WTC11 (cell line): ENCODE data around the gene MYL6B. TPM values are rescaled to one million over a fixed set of nuclear protein-coding genes. Genes with fewer than 3 reads are reported as not detected.

Experiments used
- ATAC-seq: fragments of 200-7000 bp; cut with Tn5 transposase; 2 replicates; pipeline ENCODE4 v1.10.0; 2021; ENCODE audit warnings: mild to moderate bottlenecking, moderate library complexity
- CTCF ChIA-PET: fragments of 300-600 bp; sonication (Branson Sonifier 250); formaldehyde crosslinking; loops from one replicate; lab custom pipeline; 2021; ENCODE audit warnings: antibody characterized with exemption; lab: Charles Lee
- POLR2A ChIA-PET: fragments of 350-600 bp; sonication (Branson Sonifier 250); formaldehyde crosslinking; loops from one replicate; lab custom pipeline; 2021; ENCODE audit warnings: antibody characterized with exemption; lab: Charles Lee
- DNase-seq: peaks from one replicate; pipeline ENCODE4 v3.0.0; 2021; ENCODE audit warnings: low spot score
- H3K27ac Mint-ChIP-seq: 2 replicates; pipeline ENCODE4 v1.8.0; 2021; ENCODE audit warnings: mixed read lengths
- H3K27me3 Mint-ChIP-seq: 2 replicates; pipeline ENCODE4 v1.8.0; 2021; ENCODE audit warnings: low read depth, mild to moderate bottlenecking, moderate library complexity, mixed read lengths
- H3K36me3 Mint-ChIP-seq: 2 replicates; pipeline ENCODE4 v1.8.0; 2021; ENCODE audit warnings: mixed read lengths
- H3K4me1 Mint-ChIP-seq: 2 replicates; pipeline ENCODE4 v1.8.0; 2022; ENCODE audit warnings: mixed read lengths
- H3K4me3 Mint-ChIP-seq: 2 replicates; pipeline ENCODE4 v1.8.0; 2021; ENCODE audit warnings: mild to moderate bottlenecking, moderate library complexity, mixed read lengths
- H3K9me3 Mint-ChIP-seq: 2 replicates; pipeline ENCODE4 v1.8.0; 2021; ENCODE audit warnings: mixed read lengths
- AR ChIP-seq: fragments of 250-450 bp; sonication (Bioruptor Pico); IDR thresholded peaks from 2 replicates; pipeline ENCODE4 v1.9.0; 2021; ENCODE audit warnings: mild to moderate bottlenecking
- ELF4 ChIP-seq: sonication (generic); formaldehyde crosslinking; IDR thresholded peaks from 2 replicates; pipeline ENCODE4 v1.8.1; 2022; ENCODE audit warnings: low read depth, mild to moderate bottlenecking, moderate library complexity, missing genetic modification reagents
- EMX1 ChIP-seq: fragments of 250-450 bp; sonication (Bioruptor Pico); IDR thresholded peaks from 2 replicates; pipeline ENCODE4 v1.8.0; 2021; ENCODE audit warnings: mild to moderate bottlenecking
- IRF1 ChIP-seq: sonication (generic); formaldehyde crosslinking; IDR thresholded peaks from 2 replicates; pipeline ENCODE4 v1.8.0; 2023; ENCODE audit warnings: missing genetic modification reagents
- NFE2L1 ChIP-seq: sonication (generic); formaldehyde crosslinking; IDR thresholded peaks from 2 replicates; pipeline ENCODE4 v1.8.1; 2023; ENCODE audit warnings: missing genetic modification reagents
- SMAD3 ChIP-seq: sonication (generic); formaldehyde crosslinking; IDR thresholded peaks from 2 replicates; pipeline ENCODE4 v1.8.0; 2022; ENCODE audit warnings: missing genetic modification reagents, mild to moderate bottlenecking, borderline replicate concordance
- ZBTB21 ChIP-seq: sonication (generic); formaldehyde crosslinking; IDR thresholded peaks from 2 replicates; pipeline ENCODE4 v1.8.1; 2023; ENCODE audit warnings: mild to moderate bottlenecking, missing genetic modification reagents, borderline replicate concordance
- total RNA-seq: library from RNA; stranded (reverse); gene quantifications from 3 replicates; pipeline ENCODE4 v1.2.3, GENCODE V29; 2021
- TF ChIP-seq, protein P1 (sequence below): sonication (generic); formaldehyde crosslinking; IDR thresholded peaks from 2 replicates; pipeline ENCODE4 v1.8.1; 2022; ENCODE audit warnings: low read depth, missing genetic modification reagents, borderline replicate concordance
- TF ChIP-seq, protein P2 (sequence below): sonication (generic); formaldehyde crosslinking; IDR thresholded peaks from 2 replicates; pipeline ENCODE4 v1.8.0; 2022; ENCODE audit warnings: mild to moderate bottlenecking, missing genetic modification reagents
- TF ChIP-seq, protein P3 (sequence below): fragments of 250-450 bp; sonication (Bioruptor Pico); IDR thresholded peaks from 2 replicates; pipeline ENCODE4 v1.8.0; 2021; ENCODE audit warnings: mild to moderate bottlenecking

MYL6B gene
- total RNA-seq, 1 experiment from 2014 or later, result 173 TPM

GRCh38 chr12:56160193-56160763 is 7.9 kb downstream of the MYL6B start:
- Mint-ChIP-seq H3K27me3 (no peaks in the 10 kb centered on the region), H3K4me3 (peak overlapping the region; percentile 96), H3K9me3 (no peaks in the 10 kb centered on the region), H3K36me3 (peaks cover 63% of the 10 kb centered on the region), H3K4me1 (peaks cover 49% of the 10 kb centered on the region), H3K27ac (peak overlapping the region; percentile 92)
- DNase-seq, result no peak
- ATAC-seq, result peak; percentile 0; the same call in 1 of the 2 replicates
- CTCF ChIA-PET, result interaction anchor here (1.2 to 3.4 kb wide), 6 partner anchors 9 to 47 kb away, joined by 3 to 20 read pairs (median 6); partner anchors contain the start of genes MYL6B, SMARCC2 and ZC3H10
- no peak for TF ChIP-seq AR (CRISPR knock-in tag)
- TF ChIP-seq, protein P1, sequence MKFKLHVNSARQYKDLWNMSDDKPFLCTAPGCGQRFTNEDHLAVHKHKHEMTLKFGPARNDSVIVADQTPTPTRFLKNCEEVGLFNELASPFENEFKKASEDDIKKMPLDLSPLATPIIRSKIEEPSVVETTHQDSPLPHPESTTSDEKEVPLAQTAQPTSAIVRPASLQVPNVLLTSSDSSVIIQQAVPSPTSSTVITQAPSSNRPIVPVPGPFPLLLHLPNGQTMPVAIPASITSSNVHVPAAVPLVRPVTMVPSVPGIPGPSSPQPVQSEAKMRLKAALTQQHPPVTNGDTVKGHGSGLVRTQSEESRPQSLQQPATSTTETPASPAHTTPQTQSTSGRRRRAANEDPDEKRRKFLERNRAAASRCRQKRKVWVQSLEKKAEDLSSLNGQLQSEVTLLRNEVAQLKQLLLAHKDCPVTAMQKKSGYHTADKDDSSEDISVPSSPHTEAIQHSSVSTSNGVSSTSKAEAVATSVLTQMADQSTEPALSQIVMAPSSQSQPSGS (CRISPR knock-in tag), result no peak
- TF ChIP-seq, protein P2, sequence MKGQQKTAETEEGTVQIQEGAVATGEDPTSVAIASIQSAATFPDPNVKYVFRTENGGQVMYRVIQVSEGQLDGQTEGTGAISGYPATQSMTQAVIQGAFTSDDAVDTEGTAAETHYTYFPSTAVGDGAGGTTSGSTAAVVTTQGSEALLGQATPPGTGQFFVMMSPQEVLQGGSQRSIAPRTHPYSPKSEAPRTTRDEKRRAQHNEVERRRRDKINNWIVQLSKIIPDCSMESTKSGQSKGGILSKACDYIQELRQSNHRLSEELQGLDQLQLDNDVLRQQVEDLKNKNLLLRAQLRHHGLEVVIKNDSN (CRISPR knock-in tag), result 0 out of 2 replicates have a peak, but pooled peaks have one; percentile 11
- 0 out of 2 replicates have a peak, but pooled peaks have one; percentile 15 for TF ChIP-seq SMAD3 (CRISPR knock-in tag)
- TF ChIP-seq EMX1 (CRISPR knock-in tag), result no peak
- 0 out of 2 replicates have a peak, but pooled peaks have one; percentile 42 for TF ChIP-seq NFE2L1 (CRISPR knock-in tag)
- POLR2A ChIA-PET, result interaction anchor here (1.0 to 7.2 kb wide), 7 partner anchors 9 to 79 kb away, joined by 3 to 104 read pairs (median 25); partner anchors contain the start of genes ESYT1, MYL6B, RNF41 and SMARCC2

- peaks cover 49% of the 10 kb centered on the region for H3K4me1 Mint-ChIP-seq
- ATAC-seq (no peak), DNase-seq (no peak)
- H3K4me3 Mint-ChIP-seq, result peak overlapping the region; percentile 96
- CTCF ChIA-PET, result interaction anchor here (1.2 to 3.4 kb wide), 4 partner anchors 9 to 42 kb away, joined by 3 to 20 read pairs (median 10); partner anchors contain the start of genes MYL6B, SMARCC2 and ZC3H10
- H3K27me3 Mint-ChIP-seq, result no peaks in the 10 kb centered on the region
- POLR2A ChIA-PET, result interaction anchor here (0.6 to 7.2 kb wide), 9 partner anchors 9 to 199 kb away, joined by 3 to 104 read pairs (median 15); partner anchors contain the start of genes ESYT1, MYL6B, PA2G4 and RNF41
- TF ChIP-seq ZBTB21 (CRISPR knock-in tag), result no peak
- TF ChIP-seq IRF1 (CRISPR knock-in tag), result no peak
- TF ChIP-seq ELF4 (CRISPR knock-in tag), result no peak
- TF ChIP-seq, protein P3, sequence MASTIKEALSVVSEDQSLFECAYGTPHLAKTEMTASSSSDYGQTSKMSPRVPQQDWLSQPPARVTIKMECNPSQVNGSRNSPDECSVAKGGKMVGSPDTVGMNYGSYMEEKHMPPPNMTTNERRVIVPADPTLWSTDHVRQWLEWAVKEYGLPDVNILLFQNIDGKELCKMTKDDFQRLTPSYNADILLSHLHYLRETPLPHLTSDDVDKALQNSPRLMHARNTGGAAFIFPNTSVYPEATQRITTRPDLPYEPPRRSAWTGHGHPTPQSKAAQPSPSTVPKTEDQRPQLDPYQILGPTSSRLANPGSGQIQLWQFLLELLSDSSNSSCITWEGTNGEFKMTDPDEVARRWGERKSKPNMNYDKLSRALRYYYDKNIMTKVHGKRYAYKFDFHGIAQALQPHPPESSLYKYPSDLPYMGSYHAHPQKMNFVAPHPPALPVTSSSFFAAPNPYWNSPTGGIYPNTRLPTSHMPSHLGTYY, result 0 out of 2 replicates have a peak, but pooled peaks have one; percentile 50
- no peaks in the 10 kb centered on the region for H3K9me3 Mint-ChIP-seq
- H3K36me3 Mint-ChIP-seq, result peaks cover 63% of the 10 kb centered on the region
- peak overlapping the region; percentile 95 for H3K27ac Mint-ChIP-seq
Observed at GRCh38 chr12:56160894-56161689, 8.7 kb downstream of the MYL6B start.
